ENCODE measurements around the gene AXDND1. TPM values are rescaled to one million over a fixed set of nuclear protein-coding genes. Genes with fewer than 3 reads are reported as not detected.

The AXDND1 gene
- total and polyA plus RNA-seq, 12 donors: 0.03 to 0.17 (median 0.15) TPM; not detected in 8

GRCh38 chr1:179576509-179576908 is 210.7 kb downstream of the AXDND1 start:
- Histone ChIP-seq H3K27ac (no peak overlapping the region), H3K4me1 (peaks cover 0 to 10% (median 4%) of the 10 kb centered on the region in 9 donors), H3K9me3 (no peaks in the 10 kb centered on the region), H3K4me3 (no peak overlapping the region), H3K36me3 (no peaks in the 10 kb centered on the region), H3K27me3 (peaks cover 0 to 88% (median 76%) of the 10 kb centered on the region in 7 donors)
- WGBS, 2 donors: 26 to 30% methylated on average over 5 of the region's 5 CpGs
- no peak for TF ChIP-seq CTCF (IDR thresholded peaks at IDR 0.05)
- intact Hi-C loops (cut with DNase I): no loop called here
- DNase-seq: no peak
- ATAC-seq: no peak

GRCh38 chr1:179583771-179584320 is 218.1 kb downstream of the AXDND1 start:
- 87% methylated on average over 5 of the region's 5 CpGs for WGBS, 2 donors
- H3K27me3 ChIP-seq: peaks cover 0 to 53% (median 39%) of the 10 kb centered on the region in 7 donors
- TF ChIP-seq CTCF (IDR thresholded peaks at IDR 0.05): no peak

GRCh38 chr1:179586107-179586823 is 220.5 kb downstream of the AXDND1 start:
- Histone ChIP-seq H3K36me3 (no peaks in the 10 kb centered on the region), H3K27me3 (peaks cover under 1 to 46% (median 35%) of the 10 kb centered on the region in 7 donors), H3K4me1 (peaks cover 0 to 12% (median 4%) of the 10 kb centered on the region in 9 donors), H3K9me3 (no peaks in the 10 kb centered on the region), H3K27ac (peak overlapping the region in 7 of 10 donors; percentile 19 to 68 (median 46)), H3K4me3 (peak overlapping the region in 9 of 10 donors; percentile 27 to 52 (median 41))
- ATAC-seq (peak; percentile 66 to 87 (median 77)), DNase-seq (peak; percentile 8 to 50)
- peak in 8 of 9 donors; percentile 17 to 60 (median 44) for TF ChIP-seq CTCF (IDR thresholded peaks at IDR 0.05)
- intact Hi-C loops (cut with DNase I): no loop called here
- 4 to 5% methylated on average over 60 of the region's 60 CpGs for WGBS, 2 donors

More at GRCh38 chr1:179583771-179584320, 218.1 kb downstream of the AXDND1 start:
- intact Hi-C loops (cut with DNase I): no loop called here
- peaks cover 0 to 12% (median 4%) of the 10 kb centered on the region in 9 donors for H3K4me1 ChIP-seq
- ATAC-seq (no peak), DNase-seq (no peak)
- no peaks in the 10 kb centered on the region for H3K36me3 ChIP-seq
- no peaks in the 10 kb centered on the region for H3K9me3 ChIP-seq
- H3K4me3 ChIP-seq: no peak overlapping the region
- no peak overlapping the region for H3K27ac ChIP-seq

- Histone ChIP-seq H3K27ac (no peak overlapping the region), H3K9me3 (no peaks in the 10 kb centered on the region), H3K4me1 (peaks cover 0 to 19% (median 8%) of the 10 kb centered on the region in 9 donors), H3K36me3 (no peaks in the 10 kb centered on the region), H3K4me3 (no peak overlapping the region), H3K27me3 (peaks cover 11 to 56% (median 41%) of the 10 kb centered on the region in 7 donors)
- 91 to 95% methylated on average over 6 of the region's 6 CpGs for WGBS, 2 donors
- DNase-seq (no peak), ATAC-seq (no peak)
- TF ChIP-seq CTCF (IDR thresholded peaks at IDR 0.05): no peak
- intact Hi-C loops (cut with DNase I): no loop called here
Measured at GRCh38 chr1:179587336-179587735, 221.6 kb downstream of the AXDND1 start.

Data from heart right ventricle (tissue), 16 donors.